HG03060 (cell line): ENCODE data around the gene ISG20L2.

Experiments
- ATAC-seq: cut with Tn5 transposase; IDR thresholded peaks from one replicate; pipeline ENCODE4 v1.9.1; 2021; ENCODE audit warnings: low read depth, moderate number of reproducible peaks; ENCODE audit not compliant: unreplicated experiment

Gene ISG20L2

GRCh38 chr1:156755527-156755950 is 27.0 kb upstream of the ISG20L2 start:
- ATAC-seq, result no peak

DNA sequence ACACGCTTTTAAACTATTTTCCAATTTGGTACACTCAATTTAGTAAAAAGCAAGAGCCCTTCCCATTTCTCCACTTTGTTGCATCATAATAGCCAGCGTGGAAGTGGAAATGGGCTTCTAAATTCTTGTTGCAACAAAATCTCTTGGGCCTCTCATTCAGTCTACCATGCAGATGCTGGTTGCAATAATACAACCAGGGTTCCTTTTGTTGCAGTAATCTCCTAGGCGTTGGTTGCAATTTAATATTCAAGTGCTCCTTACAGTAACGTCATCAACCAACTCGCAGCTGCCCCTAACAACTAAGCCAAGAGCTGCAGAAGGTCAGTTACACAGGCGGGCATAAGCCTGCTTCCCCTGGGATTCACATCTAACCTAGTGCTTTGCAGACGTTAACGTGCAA is 25.7 kb upstream of the ISG20L2 start:
- ATAC-seq, result no peak

- no peak for ATAC-seq
These were observed 24.4 kb upstream of the ISG20L2 start for GRCh38 chr1:156752843-156753482.

GRCh38 chr1:156751757-156752481 is 23.4 kb upstream of the ISG20L2 start:
- ATAC-seq, result no peak

- no peak for ATAC-seq
These were observed 22.8 kb upstream of the ISG20L2 start, which contains the start of gene HDGF for GRCh38 chr1:156751451-156751756. TSS of gene HDGF (minus strand) at chr1:156751675. CDS start at chr1:156751429, 246 bp downstream.

- ATAC-seq, result no peak
These were observed 22.3 kb upstream of the ISG20L2 start for GRCh38 chr1:156750711-156751450.

GRCh38 chr1:156750191-156750672 is 21.7 kb upstream of the ISG20L2 start:
- no peak for ATAC-seq

DNA sequence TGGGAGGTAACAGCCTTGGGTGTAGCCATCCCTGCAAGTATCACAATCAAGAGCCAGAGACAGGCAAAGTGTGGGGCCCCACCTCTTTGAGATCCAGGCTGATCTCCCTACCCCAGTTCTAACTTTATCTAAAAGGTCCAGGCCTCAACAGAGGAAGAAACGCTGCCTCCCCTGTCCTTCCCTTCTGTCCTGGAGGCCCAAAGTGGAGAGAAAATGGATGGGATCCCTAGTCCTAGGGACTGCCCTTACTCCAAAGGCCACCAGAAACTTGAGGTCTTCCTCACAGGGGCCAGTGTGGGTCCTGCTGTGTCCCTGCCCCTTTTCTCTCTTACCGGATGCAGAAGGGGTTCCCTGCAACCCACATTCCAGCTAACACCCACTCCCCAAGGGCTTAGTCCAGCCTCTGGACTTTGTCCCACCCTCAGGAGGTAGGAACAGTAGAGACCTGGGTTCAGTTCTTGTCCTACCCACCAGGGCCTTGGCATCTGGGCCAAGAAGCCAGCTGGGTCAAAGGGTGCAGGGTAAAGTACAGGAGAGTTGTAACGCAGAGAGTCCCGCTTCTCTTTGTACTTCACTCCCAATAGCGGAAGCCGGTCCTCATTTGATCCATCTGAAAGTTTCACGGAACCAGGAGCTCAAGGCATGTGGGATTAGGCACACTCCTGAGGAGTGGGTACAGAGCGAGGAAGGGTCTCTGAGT is 21.0 kb upstream of the ISG20L2 start:
- ATAC-seq, result no peak

DNA sequence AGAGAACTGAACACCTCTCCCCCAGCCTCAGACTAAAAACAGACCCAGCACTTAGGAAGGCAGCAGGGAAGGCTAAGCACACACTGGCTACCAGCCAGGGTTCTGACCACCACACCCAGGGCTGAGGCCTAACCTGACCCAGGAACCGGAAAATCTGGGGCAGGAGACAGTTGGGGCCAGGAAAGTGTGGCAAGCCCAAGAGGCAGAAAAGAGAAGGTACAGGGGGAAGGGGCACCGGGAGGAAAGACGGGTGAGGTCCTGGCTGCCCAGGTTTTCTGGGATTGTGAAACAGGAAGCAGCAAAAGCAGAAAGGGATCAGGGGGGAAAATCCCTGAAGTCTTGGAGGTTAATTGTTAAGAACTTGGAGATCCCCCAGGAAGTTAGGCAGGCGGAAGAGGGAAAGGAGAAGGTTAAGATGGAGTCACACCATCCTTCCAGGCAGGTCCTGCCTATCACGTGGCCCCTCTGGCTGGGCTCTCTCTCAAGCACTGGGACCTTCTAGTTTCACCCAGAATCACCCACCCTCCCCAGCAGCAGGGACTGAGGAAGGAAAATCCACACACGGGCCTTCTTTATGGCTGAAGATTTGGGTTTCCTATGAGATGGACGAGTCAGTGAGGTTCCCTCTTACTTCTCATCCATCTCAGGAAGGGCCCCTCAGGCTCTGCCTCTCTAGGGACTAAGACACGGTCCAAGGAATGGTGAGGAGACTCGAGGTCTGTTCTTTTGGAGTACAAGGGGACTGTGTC is 20.3 kb upstream of the ISG20L2 start:
- no peak for ATAC-seq

DNA sequence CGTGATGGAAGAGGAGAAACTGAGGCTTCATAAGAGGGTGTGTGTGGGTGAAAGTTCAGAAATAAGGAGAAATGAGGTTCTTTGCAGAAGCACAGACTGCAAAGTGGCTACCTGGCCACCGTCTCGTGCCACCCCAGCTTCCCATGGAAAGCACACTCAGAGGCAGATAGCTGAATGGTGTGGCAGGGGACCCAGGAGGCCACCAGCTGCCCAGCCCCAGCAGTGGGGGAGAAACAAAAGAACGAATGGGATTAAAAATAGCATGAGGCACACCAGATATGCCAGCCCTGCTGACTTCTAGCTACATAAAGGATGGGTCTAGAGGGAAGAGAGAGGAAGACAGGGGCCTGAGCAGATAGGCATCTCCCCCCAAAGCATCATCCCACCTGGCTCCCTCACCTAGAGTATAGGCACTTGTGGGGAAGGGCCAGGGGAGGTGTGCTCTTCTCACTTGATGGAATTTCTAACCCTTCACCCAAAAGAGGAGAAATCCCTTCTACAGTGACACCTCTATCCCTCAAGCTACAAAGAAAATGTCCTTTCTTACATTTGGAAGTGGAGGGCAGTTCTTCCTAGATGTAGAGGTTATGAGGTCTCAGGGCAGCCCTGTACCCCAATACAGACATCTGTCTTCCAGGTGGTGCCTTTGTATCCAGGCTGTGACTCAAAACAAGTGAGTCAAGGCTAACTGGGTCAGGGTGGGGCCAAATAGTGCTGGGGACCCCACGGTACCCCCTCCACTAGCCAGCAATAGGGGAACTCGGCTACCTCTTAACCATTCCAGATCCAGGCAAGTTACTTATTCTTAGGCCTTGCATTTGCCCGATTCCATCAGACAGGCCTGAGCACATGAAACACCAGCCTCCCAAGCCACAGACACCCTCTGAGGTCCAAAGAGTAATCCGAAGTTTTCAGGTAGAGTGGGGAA is 19.4 kb upstream of the ISG20L2 start:
- no peak for ATAC-seq

- no peak for ATAC-seq
These were observed 18.4 kb upstream of the ISG20L2 start for GRCh38 chr1:156746728-156747631.

- ATAC-seq, result no peak
These were observed 17.8 kb upstream of the ISG20L2 start for GRCh38 chr1:156746406-156746727.

GRCh38 chr1:156745881-156746280 is 17.3 kb upstream of the ISG20L2 start:
- ATAC-seq, result no peak

GRCh38 chr1:156744786-156745419 is 16.3 kb upstream of the ISG20L2 start:
- no peak for ATAC-seq

DNA sequence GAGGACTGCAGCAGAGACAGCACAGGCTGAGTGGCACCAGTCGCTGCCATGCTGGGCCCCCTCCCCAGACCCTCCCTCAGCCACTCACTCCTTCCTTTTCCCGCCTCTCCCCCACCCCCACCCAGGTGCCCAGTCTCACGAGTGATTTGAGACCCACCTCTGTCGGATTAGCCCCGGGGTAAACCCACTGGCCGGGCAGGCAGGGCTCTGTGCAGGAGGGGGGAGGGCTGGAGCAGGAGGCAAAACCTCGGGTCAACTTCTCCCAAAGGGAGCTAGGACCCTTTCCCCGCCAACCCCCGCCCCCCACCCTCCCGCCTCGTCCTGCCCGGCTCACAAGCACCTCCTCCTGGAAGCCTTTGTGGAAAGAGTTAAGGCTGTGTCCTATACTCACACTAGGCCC is 15.8 kb upstream of the ISG20L2 start:
- ATAC-seq, result no peak

DNA sequence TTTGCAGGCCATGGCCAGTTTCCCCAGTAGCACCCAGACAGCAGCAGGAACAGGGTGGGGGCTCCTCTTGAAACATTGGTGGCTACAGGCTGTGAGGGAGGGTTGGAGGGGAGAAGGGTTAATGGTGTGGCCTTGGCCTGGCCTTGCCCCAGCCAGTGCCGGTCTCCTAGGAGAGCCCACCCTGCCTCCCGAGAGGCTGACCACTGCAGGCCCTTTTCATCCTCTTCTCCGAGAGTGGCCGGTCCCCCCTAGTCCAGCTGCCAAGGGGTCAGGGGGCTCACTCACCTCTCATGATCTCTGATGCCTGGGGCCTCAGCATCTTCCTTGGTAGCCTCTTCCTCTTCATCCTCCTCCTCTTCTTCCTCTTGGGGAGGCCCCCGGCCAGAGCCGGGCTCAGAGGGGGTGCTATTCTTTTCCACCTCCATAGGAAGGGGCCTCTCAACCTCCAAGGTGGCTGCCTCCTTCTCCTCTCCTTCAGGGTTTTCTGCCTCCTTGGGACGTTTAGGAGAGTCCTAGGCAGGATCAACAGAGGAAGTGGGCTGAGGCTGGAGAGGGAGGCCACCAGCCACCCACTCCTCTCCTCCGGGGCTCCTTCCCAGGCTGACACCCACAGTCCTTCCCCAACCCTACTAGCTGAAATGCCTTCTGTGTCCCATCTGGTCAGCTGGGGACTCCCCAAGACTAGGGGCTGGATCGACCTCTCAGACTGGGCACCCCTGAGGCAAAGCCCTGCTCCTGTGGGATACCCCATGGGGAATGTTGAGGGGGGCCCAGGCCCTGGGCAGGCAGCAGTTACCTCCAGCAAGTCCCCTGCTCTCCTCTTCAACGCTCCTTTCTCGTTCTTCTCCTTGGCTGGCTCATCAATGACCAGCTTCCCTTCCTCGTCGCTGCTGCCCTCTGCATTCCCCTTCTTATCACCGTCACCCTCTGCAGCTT is 15.1 kb upstream of the ISG20L2 start:
- no peak for ATAC-seq

GRCh38 chr1:156742801-156743200 is 14.2 kb upstream of the ISG20L2 start:
- no peak for ATAC-seq
